Amygdala (tissue), 56 donors: ENCODE measurements around the gene IRF9.

Experiments used
- DNase-seq, 56 donors: peaks; one replicate each; lab custom pipeline; 2025; lab: John Stamatoyannopoulos, UW

The IRF9 gene

GRCh38 chr14:24207625-24208024 is 46.6 kb downstream of the IRF9 start:
- no peak for DNase-seq

- DNase-seq = no peak
These were observed 50.2 kb downstream of the IRF9 start for GRCh38 chr14:24211311-24211710.

- DNase-seq = peak; percentile 55 to 95 (median 87)
These were observed 52.1 kb downstream of the IRF9 start, which contains the start of gene CHMP4A for GRCh38 chr14:24212924-24213865. CHMP4A (minus strand) TSS chr14:24213488; CDS start chr14:24213439, 49 bp downstream.

GRCh38 chr14:24213866-24214662 is 53.0 kb downstream of the IRF9 start:
- DNase-seq = no peak

GRCh38 chr14:24215495-24216344 is 54.7 kb downstream of the IRF9 start, which contains the start of gene MDP1:
MDP1 (minus strand) TSS chr14:24216066; CDS start chr14:24215955, 111 bp downstream.
- DNase-seq = peak; percentile 21 to 89 (median 73)
